Effector memory CD4-positive, alpha-beta T cell (primary cell): ENCODE data around the gene VANGL1.
A peak's percentile ranks its signal among the peaks of the same experiment; 100 is the strongest.
"Not testable (repeated sequence)": the region's sequence is repeated elsewhere in the genome, so short reads cannot be mapped to it uniquely, and the experiment has no call there.

Experiments
- DNase-seq, 3 donors: peaks; one replicate each; pipeline ENCODE4 v3.0.0-alpha.2; 2020
- H3K27ac ChIP-seq: 2 replicates; pipeline ENCODE4 v1.7.0; 2013; ENCODE audit warnings: mild to moderate bottlenecking, low read length, moderate library complexity; ENCODE audit not compliant: insufficient read depth, poor library complexity, severe bottlenecking
- H3K27me3 ChIP-seq: replicated peaks from 2 replicates; pipeline ENCODE4 v1.7.0; 2013; ENCODE audit warnings: mild to moderate bottlenecking, low read length; ENCODE audit not compliant: insufficient read depth, control insufficient read depth, poor library complexity, severe bottlenecking
- H3K36me3 ChIP-seq: 2 replicates; pipeline ENCODE4 v1.7.0; 2013; ENCODE audit warnings: mild to moderate bottlenecking, low read length, moderate library complexity; ENCODE audit not compliant: control insufficient read depth, insufficient read depth
- H3K4me1 ChIP-seq: 2 replicates; pipeline ENCODE4 v1.7.0; 2013; ENCODE audit warnings: low read length, mild to moderate bottlenecking; ENCODE audit not compliant: control insufficient read depth, insufficient read depth, poor library complexity, severe bottlenecking
- H3K4me3 ChIP-seq: 2 replicates; pipeline ENCODE4 v1.7.0; 2013; ENCODE audit warnings: low read length, low read depth, mild to moderate bottlenecking; ENCODE audit not compliant: insufficient read depth, poor library complexity, severe bottlenecking
- H3K9me3 ChIP-seq: 2 replicates; pipeline ENCODE4 v1.7.0; 2013; ENCODE audit warnings: mild to moderate bottlenecking, low read length, moderate library complexity; ENCODE audit not compliant: control insufficient read depth

The VANGL1 gene

DNA sequence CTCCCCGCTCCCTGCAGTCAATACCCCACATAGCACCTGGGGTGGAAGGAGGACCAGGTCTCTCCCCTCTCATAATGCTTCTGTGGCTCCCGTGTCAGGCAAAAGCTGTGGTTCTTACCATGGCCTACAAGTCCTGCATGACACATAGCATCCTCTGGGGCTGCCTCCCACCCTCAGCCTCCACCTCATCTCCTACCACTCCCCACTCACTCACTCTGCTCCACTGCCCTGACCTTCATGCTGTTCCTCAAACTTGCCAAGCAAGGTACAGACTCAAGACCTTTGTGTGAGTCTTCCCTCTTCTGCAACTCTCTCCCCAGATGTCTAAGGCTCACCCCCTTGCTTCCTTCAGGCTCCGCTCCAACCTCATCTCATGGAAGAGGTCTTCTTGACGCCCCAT, 28.0 kb upstream of the VANGL1 start:
- Histone ChIP-seq H3K36me3 (no peaks in the 10 kb centered on the region), H3K27me3 (no peaks in the 10 kb centered on the region), H3K27ac (no peak overlapping the region), H3K4me3 (no peak overlapping the region), H3K4me1 (no peaks in the 10 kb centered on the region), H3K9me3 (no peaks in the 10 kb centered on the region)
- no peak for DNase-seq

DNA sequence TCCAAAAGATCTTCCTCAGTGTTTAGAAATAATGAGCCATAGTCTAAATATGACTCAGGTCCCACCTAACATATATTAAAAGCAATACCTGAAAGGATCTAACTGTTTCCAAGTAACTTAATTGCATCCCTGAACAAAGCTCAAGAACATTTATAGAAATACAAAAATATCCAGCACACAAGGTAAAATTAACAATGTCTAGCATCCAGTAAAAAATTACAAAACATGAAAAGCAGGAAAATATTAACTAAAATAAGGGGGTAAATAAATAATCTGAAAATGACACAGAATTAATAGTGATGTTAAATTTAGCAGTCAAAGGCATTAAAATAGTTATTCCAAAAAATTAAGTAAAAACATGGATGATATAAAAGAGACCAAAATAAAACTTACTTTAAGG, 21.3 kb upstream of the VANGL1 start:
- Histone ChIP-seq H3K9me3 (no peaks in the 10 kb centered on the region), H3K27me3 (no peaks in the 10 kb centered on the region), H3K27ac (no peak overlapping the region), H3K36me3 (no peaks in the 10 kb centered on the region), H3K4me1 (no peaks in the 10 kb centered on the region), H3K4me3 (no peak overlapping the region)
- no peak for DNase-seq

DNA sequence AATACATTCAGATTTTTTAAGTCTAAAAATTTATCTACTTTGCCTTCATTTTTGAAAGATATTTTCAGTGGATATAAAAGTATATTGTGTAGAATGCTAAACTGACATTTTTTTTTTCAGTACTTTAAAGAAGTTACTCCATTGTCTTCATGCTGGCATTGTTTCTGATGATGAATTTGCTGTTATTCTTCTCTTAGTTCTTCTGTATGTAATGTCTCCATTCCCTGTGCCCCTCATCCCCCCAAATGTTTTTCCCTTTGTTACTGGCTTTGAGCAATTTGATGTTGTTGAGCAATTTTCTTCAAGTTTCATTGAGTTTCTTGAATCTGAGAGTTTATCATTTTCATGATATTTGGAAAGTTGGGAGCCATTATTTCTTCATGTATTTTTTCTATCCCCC, 20.8 kb upstream of the VANGL1 start:
- no peak for DNase-seq
- Histone ChIP-seq H3K9me3 (no peaks in the 10 kb centered on the region), H3K36me3 (no peaks in the 10 kb centered on the region), H3K27ac (no peak overlapping the region), H3K4me3 (no peak overlapping the region), H3K4me1 (no peaks in the 10 kb centered on the region), H3K27me3 (no peaks in the 10 kb centered on the region)

DNA sequence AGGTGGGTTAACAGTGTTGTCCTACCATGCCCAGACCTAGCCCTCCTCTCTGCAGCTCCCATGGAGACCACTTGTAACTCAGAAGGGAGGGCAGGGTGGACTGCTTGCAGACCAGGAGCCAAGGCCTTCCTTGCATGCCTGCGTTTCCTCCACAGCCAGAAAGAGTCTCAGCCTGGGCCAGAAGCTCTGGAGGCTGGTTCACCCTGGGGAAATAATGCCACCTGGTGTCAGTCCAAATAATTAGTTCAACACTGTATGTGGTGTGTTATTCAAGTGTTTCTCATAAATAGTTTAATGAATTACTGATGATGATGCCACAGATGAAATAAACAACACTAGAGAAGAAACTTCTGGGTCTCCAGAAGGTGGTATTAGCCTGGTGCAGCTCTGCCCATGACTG, 16.9 kb upstream of the VANGL1 start:
- H3K4me3 ChIP-seq: no peak overlapping the region

DNA sequence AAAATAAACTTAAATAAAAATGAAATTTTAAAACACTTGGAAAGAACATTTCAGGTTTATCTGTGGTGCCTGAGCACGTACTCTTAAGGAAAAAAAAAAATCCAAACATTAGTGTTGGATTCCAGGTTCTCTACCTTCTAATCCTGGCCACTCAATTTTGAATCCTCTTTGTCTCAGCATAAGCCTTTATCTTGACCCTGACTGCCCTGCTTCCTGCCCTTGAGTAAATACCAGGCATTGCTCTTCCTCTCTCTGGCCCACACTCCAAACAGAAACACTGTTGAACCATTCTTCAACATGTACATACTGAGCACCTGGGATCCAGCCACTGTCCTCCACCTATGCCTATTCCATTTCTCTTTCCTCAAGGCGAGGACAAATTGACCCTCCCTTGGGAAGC, 11.4 kb upstream of the VANGL1 start:
- no peaks in the 10 kb centered on the region for H3K36me3 ChIP-seq
- H3K4me3 ChIP-seq: no peak overlapping the region
- no peaks in the 10 kb centered on the region for H3K9me3 ChIP-seq
- DNase-seq: no peak
- H3K27me3 ChIP-seq: no peaks in the 10 kb centered on the region
- H3K27ac ChIP-seq: no peak overlapping the region
- no peaks in the 10 kb centered on the region for H3K4me1 ChIP-seq

More for the DNA sequence above, 16.9 kb upstream of the VANGL1 start:
- Histone ChIP-seq H3K36me3 (no peaks in the 10 kb centered on the region), H3K27me3 (no peaks in the 10 kb centered on the region), H3K4me1 (no peaks in the 10 kb centered on the region), H3K9me3 (no peaks in the 10 kb centered on the region), H3K27ac (no peak overlapping the region)
- no peak for DNase-seq

DNA sequence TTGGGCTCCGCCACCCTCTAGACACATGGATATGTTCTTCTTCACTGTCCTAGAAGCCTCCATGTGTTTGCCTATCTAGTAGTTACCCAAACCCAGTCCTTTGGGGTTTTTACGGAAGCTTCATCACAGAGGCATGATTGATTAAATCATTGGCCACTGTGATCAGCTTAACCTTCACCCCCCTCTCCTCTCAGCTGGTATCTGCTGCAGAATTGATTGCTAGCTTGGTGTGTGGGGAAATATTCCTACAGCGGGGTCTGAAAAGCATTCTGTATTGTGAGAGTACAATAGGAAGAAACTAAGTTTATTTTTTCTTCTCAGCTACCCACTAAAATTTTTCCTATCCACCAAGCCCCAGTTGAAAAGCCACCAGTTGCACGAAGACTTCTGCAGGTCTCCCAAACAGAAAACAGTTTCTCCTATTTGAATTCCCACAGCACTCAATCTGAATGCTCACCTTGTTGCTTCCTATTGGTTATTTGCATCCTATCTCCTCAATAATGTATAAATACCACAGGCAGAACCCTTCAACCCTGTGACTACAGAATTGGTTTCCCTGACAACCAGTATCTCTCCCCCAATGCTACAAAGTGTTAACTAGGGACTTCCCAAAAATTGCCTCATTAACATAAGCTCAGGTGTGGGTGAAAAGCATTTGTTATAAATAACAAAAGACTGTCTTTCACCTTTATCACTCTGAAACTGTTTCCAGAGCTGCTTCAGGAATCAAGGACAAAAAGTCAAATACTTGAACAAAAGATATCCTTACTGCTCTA, 9.3 kb upstream of the VANGL1 start:
- DNase-seq: no peak
- H3K36me3 ChIP-seq: no peaks in the 10 kb centered on the region
- H3K4me1 ChIP-seq: no peaks in the 10 kb centered on the region
- H3K9me3 ChIP-seq: no peaks in the 10 kb centered on the region
- H3K27me3 ChIP-seq: no peaks in the 10 kb centered on the region
- no peak overlapping the region for H3K4me3 ChIP-seq
- no peak overlapping the region for H3K27ac ChIP-seq

DNA sequence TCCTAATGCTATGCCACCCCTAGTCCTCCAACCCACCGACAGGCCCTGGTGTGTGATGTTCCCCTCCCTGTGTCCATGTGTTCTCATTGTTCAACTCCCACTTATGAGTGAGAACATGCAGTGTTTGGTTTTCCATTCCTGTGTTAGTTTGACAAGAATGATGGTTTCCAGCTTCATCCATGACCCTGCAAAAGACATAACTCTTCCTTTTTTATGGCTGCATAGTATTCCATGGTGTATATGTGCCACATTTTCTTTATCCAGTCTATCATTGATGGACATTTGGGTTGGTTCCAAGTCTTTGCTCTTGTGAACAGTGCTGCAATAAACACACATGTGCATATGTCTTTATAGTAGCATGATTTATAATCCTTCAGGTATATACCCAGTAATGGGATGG, 8.2 kb upstream of the VANGL1 start:
- DNase-seq, H3K4me3 ChIP-seq, H3K9me3 ChIP-seq, H3K4me1 ChIP-seq, H3K36me3 ChIP-seq, H3K27ac ChIP-seq, H3K27me3 ChIP-seq: not testable (repeated sequence)

DNA sequence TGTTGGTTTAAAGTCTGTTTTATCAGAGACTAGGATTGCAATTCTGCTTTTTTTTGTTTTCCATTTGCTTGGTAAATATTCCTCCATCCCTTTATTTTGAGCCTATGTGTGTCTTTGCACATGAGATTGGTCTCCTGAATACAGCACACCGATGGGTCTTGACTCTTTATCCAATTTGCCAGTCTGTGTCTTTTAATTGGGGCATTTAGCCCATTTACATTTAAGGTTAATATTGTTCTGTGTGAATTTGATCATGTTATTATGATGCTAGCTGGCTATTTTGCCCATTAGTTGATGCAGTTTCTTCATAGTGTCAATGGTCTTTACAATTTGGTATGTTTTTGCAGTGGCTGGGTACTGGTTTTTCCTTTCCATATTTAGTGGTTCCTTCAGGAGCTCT, 4.5 kb upstream of the VANGL1 start:
- not testable (repeated sequence) for H3K4me1 ChIP-seq, H3K9me3 ChIP-seq, H3K27ac ChIP-seq, H3K4me3 ChIP-seq, H3K27me3 ChIP-seq, H3K36me3 ChIP-seq, DNase-seq

DNA sequence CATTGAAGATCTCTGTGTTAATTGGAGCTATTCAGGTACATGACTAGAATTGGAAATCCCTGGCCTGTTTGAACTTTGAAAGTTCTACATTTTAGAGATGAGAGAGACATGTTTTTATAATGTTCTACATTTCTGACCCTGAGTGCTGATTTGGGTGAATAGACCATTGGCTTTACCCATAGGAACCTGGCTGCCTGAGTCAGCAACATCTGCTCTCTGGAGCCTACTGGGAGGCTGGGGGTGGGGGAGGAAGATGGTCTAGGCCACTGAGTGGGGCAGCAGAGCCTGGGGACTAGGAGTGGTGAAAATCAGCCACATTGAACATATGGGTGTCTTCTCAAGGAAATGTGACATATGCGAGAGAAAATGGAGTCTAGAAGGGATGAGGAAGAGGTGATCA, 1.4 kb upstream of the VANGL1 start:
- H3K4me3 ChIP-seq: no peak overlapping the region
- no peaks in the 10 kb centered on the region for H3K4me1 ChIP-seq
- H3K9me3 ChIP-seq: no peaks in the 10 kb centered on the region
- no peak for DNase-seq
- H3K27ac ChIP-seq: no peak overlapping the region
- peaks cover 3% of the 10 kb centered on the region for H3K27me3 ChIP-seq
- H3K36me3 ChIP-seq: no peaks in the 10 kb centered on the region

DNA sequence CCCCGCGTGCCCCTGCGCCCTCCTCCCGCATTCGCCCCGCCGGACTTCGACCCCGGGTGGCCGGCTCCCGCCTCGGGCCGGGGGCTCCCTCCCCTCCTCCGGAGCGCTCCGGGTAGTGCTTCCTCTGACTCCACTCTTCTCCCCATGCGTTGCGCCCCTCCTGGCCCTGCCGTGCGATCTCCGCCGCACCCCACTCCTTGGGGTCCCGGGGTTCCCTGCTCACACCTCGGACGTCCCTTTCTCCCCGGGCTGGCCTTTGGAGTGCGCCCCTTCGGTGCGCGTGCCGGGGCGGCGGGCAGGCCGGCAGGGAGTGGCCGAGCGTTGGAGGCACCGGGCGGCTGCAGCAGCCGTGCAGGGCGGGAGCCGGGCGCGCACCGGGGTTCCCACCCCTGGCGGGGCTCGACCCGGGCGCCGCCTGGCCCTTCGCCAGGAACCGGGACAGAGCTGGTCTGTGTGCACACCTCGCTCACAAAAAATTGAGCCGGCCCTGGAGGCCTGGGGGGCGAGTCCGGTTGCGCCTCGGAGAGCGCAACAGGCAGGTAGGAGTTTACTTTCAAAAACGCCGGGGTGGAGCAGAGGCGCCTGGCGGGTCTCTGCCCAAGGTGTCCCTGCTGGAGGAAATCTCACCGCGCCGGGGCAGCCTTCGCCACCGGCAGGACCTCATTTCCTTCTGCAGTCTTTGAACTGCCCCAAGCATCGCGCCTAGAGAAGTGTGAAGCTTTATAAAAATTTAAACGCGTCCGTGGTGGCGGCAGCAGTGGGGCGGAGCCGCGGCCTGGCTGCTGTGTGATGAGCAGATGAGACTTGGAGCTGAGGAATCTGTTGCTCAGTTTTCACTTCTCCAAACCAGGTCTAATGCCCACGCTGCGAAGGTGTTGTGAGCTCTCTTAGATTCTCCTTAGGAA, 650 bp downstream of the VANGL1 start:
- Histone ChIP-seq H3K9me3 (no peaks in the 10 kb centered on the region), H3K4me3 (peak overlapping the region; percentile 70), H3K27me3 (peaks cover 3% of the 10 kb centered on the region), H3K27ac (no peak overlapping the region), H3K4me1 (no peaks in the 10 kb centered on the region), H3K36me3 (no peaks in the 10 kb centered on the region)
- DNase-seq: no peak
